Neuronal stem cell (in vitro differentiated cells): ENCODE results near the gene DPH5.
"Not testable (repeated sequence)": the region's sequence is repeated elsewhere in the genome, so short reads cannot be mapped to it uniquely, and the experiment has no call there.

ENCODE experiments used
- DNase-seq: peaks from one replicate; pipeline ENCODE4 v3.0.0-alpha.2; 2013; ENCODE audit warnings: low spot score
- H2AFZ ChIP-seq: one replicate; pipeline ENCODE4 v1.6.1; 2013; ENCODE audit warnings: mild to moderate bottlenecking, low read length, inconsistent platforms
- H2AK5ac ChIP-seq: 2 replicates; pipeline ENCODE4 v1.6.1; 2013; ENCODE audit warnings: low read depth, mild to moderate bottlenecking, inconsistent platforms, low read length, moderate library complexity, mixed read lengths
- H2BK120ac ChIP-seq: 2 replicates; pipeline ENCODE4 v1.6.1; 2013; ENCODE audit warnings: low read depth, mild to moderate bottlenecking, inconsistent platforms, low read length, moderate library complexity, mixed read lengths
- H2BK12ac ChIP-seq: one replicate; pipeline ENCODE4 v1.6.1; 2013; ENCODE audit warnings: low read length, inconsistent platforms
- H2BK15ac ChIP-seq: 2 replicates; pipeline ENCODE4 v1.6.1; 2013; ENCODE audit warnings: mild to moderate bottlenecking, low read length, inconsistent platforms, mixed read lengths
- H2BK5ac ChIP-seq: one replicate; pipeline ENCODE4 v1.6.1; 2013; ENCODE audit warnings: inconsistent platforms, mild to moderate bottlenecking, low read length, moderate library complexity
- H3K14ac ChIP-seq: one replicate; pipeline ENCODE4 v1.6.1; 2013; ENCODE audit warnings: low read length, inconsistent platforms
- H3K18ac ChIP-seq: 2 replicates; pipeline ENCODE4 v1.6.1; 2013; ENCODE audit warnings: low read length, inconsistent platforms
- H3K23ac ChIP-seq: 2 replicates; pipeline ENCODE4 v1.6.1; 2013; ENCODE audit warnings: low read depth, mild to moderate bottlenecking, mixed read lengths, low read length, inconsistent platforms; ENCODE audit not compliant: poor library complexity
- H3K27ac ChIP-seq: replicated peaks from 3 replicates; pipeline ENCODE4 v1.5.1; 2013; ENCODE audit warnings: low read length, inconsistent platforms
- H3K27me3 ChIP-seq, 3 experiments: 2 replicates each; pipeline ENCODE4 v1.6.1; 2013; ENCODE audit warnings: low read length in 3 of 3, mild to moderate bottlenecking in 2 of 3, inconsistent platforms in 1 of 3, low read depth in 1 of 3, mixed read lengths in 1 of 3, moderate library complexity in 1 of 3; ENCODE audit not compliant: control insufficient read depth in 3 of 3, insufficient read depth in 3 of 3
- H3K36me3 ChIP-seq, 2 donors: replicated peaks in 1 of 2; 2 replicates each; pipeline ENCODE4 v1.6.1; 2013; ENCODE audit warnings: low read length in 2 of 2; ENCODE audit not compliant: control insufficient read depth in 2 of 2, insufficient read depth in 2 of 2
- H3K4ac ChIP-seq: 2 replicates; pipeline ENCODE4 v1.6.1; 2013; ENCODE audit warnings: inconsistent platforms, mild to moderate bottlenecking, low read length, moderate library complexity
- H3K4me1 ChIP-seq, 2 donors: 1 replicate in 1 of 2; 2 replicates in 1 of 2; pipeline ENCODE4 v1.6.1; 2013; ENCODE audit warnings: low read length in 2 of 2, low read depth in 1 of 2; ENCODE audit not compliant: control insufficient read depth in 2 of 2, insufficient read depth in 1 of 2
- H3K4me2 ChIP-seq: one replicate; pipeline ENCODE4 v1.6.1; 2013; ENCODE audit warnings: mild to moderate bottlenecking, low read length, inconsistent platforms; ENCODE audit not compliant: insufficient read depth, poor library complexity, severe bottlenecking
- H3K4me3 ChIP-seq, 2 donors: 2 replicates each; pipeline ENCODE4 v1.5.1; 2013; ENCODE audit warnings: low read length in 2 of 2, mild to moderate bottlenecking in 2 of 2, inconsistent platforms in 1 of 2, moderate library complexity in 1 of 2
- H3K79me1 ChIP-seq: one replicate; pipeline ENCODE4 v1.6.1; 2013; ENCODE audit warnings: low read depth, mild to moderate bottlenecking, inconsistent platforms, low read length, moderate library complexity
- H3K9ac ChIP-seq: one replicate; pipeline ENCODE4 v1.6.1; 2013; ENCODE audit warnings: mild to moderate bottlenecking, low read depth, low read length, inconsistent platforms; ENCODE audit not compliant: poor library complexity
- H3K9me3 ChIP-seq, 2 donors: replicated peaks in 1 of 2; 2 replicates each; pipeline versions ENCODE3 to v1.6.1; 2013; ENCODE audit warnings: low read length in 2 of 2, mild to moderate bottlenecking in 2 of 2, inconsistent platforms in 1 of 2, low read depth in 1 of 2, mixed read lengths in 1 of 2, moderate library complexity in 1 of 2; ENCODE audit not compliant: control insufficient read depth in 2 of 2, insufficient read depth in 1 of 2
- H4K8ac ChIP-seq: one replicate; pipeline ENCODE4 v1.6.1; 2013; ENCODE audit warnings: low read depth, mild to moderate bottlenecking, inconsistent platforms, low read length, moderate library complexity
- H4K91ac ChIP-seq: one replicate; pipeline ENCODE4 v1.6.1; 2013; ENCODE audit warnings: low read length, low read depth, mild to moderate bottlenecking, inconsistent platforms; ENCODE audit not compliant: poor library complexity
- WGBS, 2 donors: extraction: QIAGEN DNeasy Blood & Tissue Kit; methylation state at CpG; one replicate each; pipeline ENCODE4 v1.1.7; 2013; ENCODE audit warnings: missing lambda C conversion rate in 2 of 2, mixed read lengths in 1 of 2; ENCODE audit not compliant: insufficient read length in 2 of 2, insufficient replicate concordance in 1 of 2; ENCODE audit errors: extremely low coverage in 2 of 2; 5-methylcytosine and 5-hydroxymethylcytosine counted together

The DPH5 gene

DNA sequence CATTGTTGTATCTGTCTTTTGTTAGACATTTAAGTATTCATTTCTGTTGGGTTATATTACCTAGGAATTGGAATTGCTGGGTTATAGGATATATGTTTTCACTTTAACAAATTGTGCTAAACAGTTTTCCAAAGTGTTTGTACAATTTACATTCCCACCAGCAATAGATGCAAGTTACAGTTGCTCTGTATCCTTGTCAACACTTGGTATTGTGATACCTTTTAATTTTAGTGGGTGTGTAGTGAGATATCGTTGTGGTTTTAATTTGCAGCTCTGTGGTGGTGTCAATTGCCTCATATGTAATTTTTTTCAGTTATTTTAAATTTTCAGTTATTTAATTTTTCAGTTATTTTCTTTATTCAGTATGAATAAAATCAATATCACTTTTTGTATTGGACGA, 7.4 kb upstream of the DPH5 start:
- Histone ChIP-seq H3K9me3 (peaks cover 0 to 2% of the 10 kb centered on the region in 2 donors), H2BK15ac (no peak overlapping the region), H2BK120ac (no peak overlapping the region), H3K4me1 (no peaks in the 10 kb centered on the region), H3K18ac (no peak overlapping the region), H3K27ac (no peak overlapping the region), H3K23ac (no peak overlapping the region), H3K36me3 (peaks cover 0 to 20% of the 10 kb centered on the region in 2 donors), H3K4me3 (no peak overlapping the region), H4K8ac (no peak overlapping the region), H2BK5ac (no peak overlapping the region), H2AFZ (no peak overlapping the region), H2AK5ac (no peak overlapping the region), H3K4ac (no peak overlapping the region), H3K14ac (no peak overlapping the region), H4K91ac (no peak overlapping the region), H3K79me1 (no peaks in the 10 kb centered on the region), H3K27me3 (no peaks in the 10 kb centered on the region), H3K9ac (no peak overlapping the region), H3K4me2 (no peak overlapping the region), H2BK12ac (no peak overlapping the region)
- DNase-seq, result no peak
- no CpG with 5 or more reads among the region's 2 CpGs for WGBS, 2 donors

- H4K8ac ChIP-seq, H2AFZ ChIP-seq, H3K14ac ChIP-seq, H2BK15ac ChIP-seq, H3K23ac ChIP-seq, H3K4me3 ChIP-seq, H3K4me2 ChIP-seq, H3K4me1 ChIP-seq, H2BK120ac ChIP-seq, H3K4ac ChIP-seq, H3K27me3 ChIP-seq, H3K9me3 ChIP-seq, DNase-seq, H4K91ac ChIP-seq, H2BK5ac ChIP-seq, H3K79me1 ChIP-seq, H3K18ac ChIP-seq, H2AK5ac ChIP-seq, H3K27ac ChIP-seq, H3K9ac ChIP-seq, H2BK12ac ChIP-seq: not testable (repeated sequence)
- peaks cover 2 to 25% of the 10 kb centered on the region in 2 donors for H3K36me3 ChIP-seq
- no CpG with 5 or more reads among the region's 2 CpGs for whole genome bisulfite sequencing, 2 donors
Observed at GRCh38 chr1:101032129-101032528, 6.5 kb upstream of the DPH5 start.

DNA sequence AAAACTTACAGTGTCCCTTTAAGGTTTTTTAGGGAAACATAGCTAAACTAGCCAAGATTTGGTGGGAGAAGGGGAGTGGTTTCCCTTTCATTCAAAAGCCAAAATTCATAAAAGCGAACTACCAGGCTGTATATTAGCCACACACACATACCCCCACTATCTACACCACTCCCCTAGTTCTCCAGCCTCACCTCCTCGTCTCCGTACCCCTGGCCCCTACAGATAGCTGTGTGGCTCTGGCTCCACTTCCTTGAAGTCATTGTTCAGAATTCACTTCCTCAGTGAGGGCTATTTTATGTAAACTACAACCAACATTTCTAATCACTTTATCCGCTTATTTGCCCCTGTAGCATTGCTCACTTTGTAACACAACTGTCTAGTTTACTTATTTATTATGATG, 5.3 kb upstream of the DPH5 start:
- Histone ChIP-seq H3K4me3 (no peak overlapping the region), H3K27me3 (no peaks in the 10 kb centered on the region), H3K14ac (no peak overlapping the region), H3K36me3 (peaks cover 2 to 27% of the 10 kb centered on the region in 2 donors), H3K18ac (no peak overlapping the region), H2AK5ac (no peak overlapping the region), H2BK120ac (no peak overlapping the region), H2BK12ac (no peak overlapping the region), H2AFZ (no peak overlapping the region), H3K23ac (no peak overlapping the region), H3K79me1 (no peaks in the 10 kb centered on the region), H3K4me2 (no peak overlapping the region), H3K4me1 (peaks cover 0 to 4% of the 10 kb centered on the region in 2 donors), H4K8ac (no peak overlapping the region), H4K91ac (no peak overlapping the region), H2BK15ac (no peak overlapping the region), H3K9me3 (peaks cover 0 to 2% of the 10 kb centered on the region in 2 donors), H3K27ac (no peak overlapping the region), H2BK5ac (no peak overlapping the region), H3K4ac (no peak overlapping the region), H3K9ac (no peak overlapping the region)
- DNase-seq, result no peak
- WGBS, 2 donors, result no CpG with 5 or more reads among the region's 4 CpGs

DNA sequence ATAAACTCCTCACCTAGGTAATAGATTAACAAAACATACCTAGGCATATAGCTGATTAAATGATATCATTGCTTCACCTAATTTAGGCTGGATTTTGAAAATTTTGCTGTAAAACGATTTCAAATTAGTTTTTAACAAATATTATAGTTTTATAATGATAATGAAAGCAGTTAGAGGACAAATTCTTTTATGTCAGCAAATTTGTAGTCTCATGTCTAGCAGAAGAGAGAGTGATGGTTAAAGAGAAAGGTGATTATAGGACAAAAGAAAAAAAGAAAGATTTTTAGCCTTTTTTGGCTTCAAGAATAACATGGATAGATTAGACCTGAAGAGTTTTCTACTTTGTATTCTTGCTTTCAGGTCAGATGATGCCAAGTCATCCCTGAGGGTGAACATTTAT, 3.6 kb upstream of the DPH5 start:
- Histone ChIP-seq H3K4me2 (no peak overlapping the region), H2BK12ac (no peak overlapping the region), H3K27me3 (no peaks in the 10 kb centered on the region), H3K27ac (no peak overlapping the region), H3K4me3 (no peak overlapping the region), H3K18ac (no peak overlapping the region), H3K23ac (no peak overlapping the region), H2AFZ (no peak overlapping the region), H4K8ac (no peak overlapping the region), H3K9me3 (peaks cover 0 to 2% of the 10 kb centered on the region in 2 donors), H3K9ac (no peak overlapping the region), H3K4me1 (peaks cover 0 to 4% of the 10 kb centered on the region in 2 donors), H2BK5ac (no peak overlapping the region), H3K4ac (no peak overlapping the region), H2AK5ac (no peak overlapping the region), H3K36me3 (peaks cover 2 to 28% of the 10 kb centered on the region in 2 donors), H4K91ac (no peak overlapping the region), H3K14ac (no peak overlapping the region), H2BK15ac (no peak overlapping the region), H3K79me1 (no peaks in the 10 kb centered on the region), H2BK120ac (no peak overlapping the region)
- DNase-seq, result no peak
- WGBS, 2 donors, result no CpG with 5 or more reads among the region's 1 CpG
